HG02884 (cell line): ENCODE results near the gene HCFC2.
A peak's percentile ranks its signal among the peaks of the same experiment; 100 is the strongest.

ENCODE experiments used
- ATAC-seq: cut with Tn5 transposase; IDR thresholded peaks from one replicate; pipeline ENCODE4 v1.9.1; 2021; ENCODE audit warnings: mild to moderate bottlenecking, moderate library complexity; ENCODE audit not compliant: unreplicated experiment

Gene HCFC2

DNA sequence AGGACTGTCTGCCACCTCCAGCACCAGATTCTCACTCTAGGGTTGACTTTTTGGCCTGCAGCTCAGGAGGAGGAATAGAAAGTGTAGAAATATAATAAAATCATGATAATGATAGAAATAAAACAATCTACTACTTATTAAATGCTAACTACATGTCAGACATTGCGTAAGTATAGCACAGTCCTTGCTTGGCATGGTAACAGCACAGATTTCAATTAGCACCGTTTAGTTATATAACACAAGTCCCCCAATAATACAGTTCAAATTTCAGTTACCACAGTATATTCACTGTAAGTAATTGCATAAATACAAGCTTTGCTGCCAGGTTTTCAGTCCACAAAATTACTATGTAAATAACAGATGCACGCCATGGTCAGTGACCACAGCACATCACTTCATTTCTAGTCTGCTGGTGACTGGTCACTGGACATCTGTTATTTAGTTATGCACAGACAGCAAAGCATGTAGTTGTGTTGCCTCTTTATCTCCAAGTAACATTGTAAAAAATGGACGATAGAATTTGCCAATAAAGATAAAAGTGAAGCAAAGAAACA is 7.8 kb upstream of the HCFC2 start:
- no peak for ATAC-seq

DNA sequence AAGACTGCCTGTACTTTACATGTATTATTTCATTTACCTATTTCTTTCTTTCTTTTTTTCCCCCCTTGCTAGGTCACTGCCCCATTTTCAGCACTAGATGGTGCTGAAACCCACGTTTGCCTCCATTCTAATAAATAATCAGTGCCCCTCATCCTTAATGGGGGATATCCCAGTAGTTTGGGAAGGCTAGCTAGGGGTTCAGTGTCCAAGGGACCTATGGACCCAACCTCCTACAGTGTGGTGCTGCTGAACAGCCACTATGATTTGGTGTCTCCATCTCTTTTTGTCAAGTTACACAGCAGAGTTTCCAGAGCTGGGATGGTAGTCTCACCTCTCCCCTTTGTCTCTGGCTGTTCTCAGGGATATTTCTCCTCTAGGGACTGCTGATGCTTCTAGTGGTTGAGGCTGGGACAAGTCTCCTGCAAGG is 6.5 kb upstream of the HCFC2 start:
- no peak for ATAC-seq

DNA sequence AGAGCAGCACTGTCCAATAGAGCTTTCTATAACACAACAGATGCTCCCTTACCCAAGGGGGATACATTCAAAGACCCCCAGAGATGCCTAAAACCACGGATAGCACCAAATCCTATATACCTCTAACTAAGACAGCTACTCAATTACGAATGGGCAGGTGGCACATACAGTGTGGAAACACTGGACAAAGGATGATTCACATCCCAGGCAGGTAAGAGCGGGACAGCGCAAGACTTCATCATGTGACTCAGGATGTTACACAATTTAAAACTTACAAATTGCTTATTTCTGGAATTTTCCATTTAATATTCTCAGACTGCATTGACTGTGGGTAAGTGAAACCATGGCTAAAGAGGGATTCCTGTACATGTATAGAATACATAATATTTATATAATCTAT is 5.5 kb upstream of the HCFC2 start:
- no peak for ATAC-seq

DNA sequence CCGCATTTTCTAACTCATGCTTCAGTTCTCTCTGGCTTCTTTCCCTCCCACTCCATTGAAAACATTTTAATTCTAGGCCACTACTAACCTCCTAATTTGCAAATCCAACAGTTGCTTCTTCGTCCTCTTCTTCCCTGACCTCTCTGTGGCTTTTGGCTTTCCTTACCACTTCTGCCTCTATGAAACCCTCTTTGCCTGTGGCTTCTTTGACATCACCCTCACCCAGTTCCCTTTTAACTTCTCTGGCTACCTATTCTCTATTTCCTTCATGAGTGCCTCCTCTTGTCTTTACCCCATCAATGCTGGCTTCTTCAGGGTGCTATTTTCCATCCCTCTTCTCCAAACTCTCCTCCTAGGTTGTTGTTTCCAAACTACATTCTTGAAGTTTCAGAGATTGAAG is 4.4 kb upstream of the HCFC2 start:
- no peak for ATAC-seq

DNA sequence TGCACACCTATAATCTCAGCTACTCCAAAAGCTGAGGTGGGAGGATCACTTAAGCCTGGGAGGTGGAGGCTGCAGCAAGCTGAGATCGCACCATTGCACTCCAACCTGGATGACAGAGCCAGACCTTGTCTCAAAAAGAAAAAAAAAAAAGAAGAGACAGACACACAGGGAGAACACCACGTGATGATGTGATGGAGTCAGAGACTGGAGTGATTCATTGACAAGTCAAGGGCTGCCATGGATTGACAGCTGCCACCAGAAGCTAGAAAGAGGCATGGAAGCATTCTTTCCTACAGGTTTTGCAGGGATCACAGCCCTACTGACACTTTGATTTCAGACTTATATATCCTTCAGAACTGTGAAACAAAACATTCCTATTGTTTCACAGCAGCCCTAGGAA is 3.5 kb upstream of the HCFC2 start:
- ATAC-seq: no peak

DNA sequence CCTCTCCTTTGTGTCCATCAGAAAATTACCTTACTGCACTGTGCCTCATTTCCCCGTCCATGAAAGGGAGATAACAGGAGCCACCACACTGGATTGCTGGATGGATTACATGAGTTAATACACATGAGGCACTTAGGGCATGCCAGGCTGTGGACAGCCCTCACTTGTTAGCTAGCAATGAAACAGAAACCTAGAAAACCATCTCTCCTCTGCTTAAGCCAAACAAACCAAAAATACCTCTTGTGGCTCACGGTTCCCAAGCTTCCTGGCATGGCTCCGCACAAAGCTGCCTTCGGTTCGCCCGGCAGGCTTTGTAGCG is 660 bp upstream of the HCFC2 start:
- ATAC-seq: peak; percentile 25

DNA sequence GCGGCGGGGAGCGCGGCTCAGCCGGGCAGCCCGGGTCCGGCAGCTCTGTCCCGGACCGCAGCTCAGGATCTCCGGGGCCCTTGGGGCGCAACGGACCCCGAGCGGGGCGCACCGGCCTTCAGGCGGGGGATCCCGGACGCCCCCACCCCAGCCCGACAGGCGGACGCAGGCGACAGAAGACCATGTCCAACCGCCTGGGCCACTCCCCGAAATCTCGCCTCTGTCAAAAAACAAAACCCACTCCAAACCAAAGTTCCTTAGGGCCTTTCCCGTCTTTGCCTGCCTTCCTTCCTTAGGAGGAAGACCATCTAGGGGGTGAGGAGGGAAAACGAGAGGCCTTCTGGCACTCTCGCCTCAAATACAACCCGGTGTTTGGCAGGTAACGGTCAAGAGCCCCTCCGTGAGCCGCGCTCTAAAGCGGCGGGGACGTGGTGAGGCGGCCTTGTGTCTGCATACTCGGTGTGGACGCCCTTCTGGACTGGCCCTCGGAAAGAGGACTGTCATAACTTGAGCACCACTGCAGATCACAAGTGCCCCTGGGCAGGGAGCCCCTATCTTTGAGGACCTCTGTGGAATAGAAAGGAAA is 604 bp downstream of the HCFC2 start:
- no peak for ATAC-seq

DNA sequence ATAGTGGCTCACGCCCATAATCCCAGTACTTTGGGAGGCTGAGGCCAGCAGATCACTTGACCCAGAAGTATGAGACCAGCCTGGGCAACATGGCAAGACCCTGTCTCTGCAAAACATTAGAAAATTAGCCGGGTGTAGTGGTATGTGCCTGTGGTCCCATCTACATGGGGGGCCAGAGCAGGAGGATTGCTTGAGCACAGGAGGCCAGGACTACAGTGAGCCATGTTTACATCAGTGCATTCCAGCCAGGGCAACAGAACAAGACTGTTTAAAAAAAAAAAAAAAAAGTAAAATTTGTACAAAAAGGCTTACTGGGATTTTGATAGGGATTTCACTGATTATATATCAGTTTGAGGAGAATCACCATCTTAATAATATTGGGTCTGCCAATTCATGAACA is 7.8 kb downstream of the HCFC2 start:
- ATAC-seq: no peak

DNA sequence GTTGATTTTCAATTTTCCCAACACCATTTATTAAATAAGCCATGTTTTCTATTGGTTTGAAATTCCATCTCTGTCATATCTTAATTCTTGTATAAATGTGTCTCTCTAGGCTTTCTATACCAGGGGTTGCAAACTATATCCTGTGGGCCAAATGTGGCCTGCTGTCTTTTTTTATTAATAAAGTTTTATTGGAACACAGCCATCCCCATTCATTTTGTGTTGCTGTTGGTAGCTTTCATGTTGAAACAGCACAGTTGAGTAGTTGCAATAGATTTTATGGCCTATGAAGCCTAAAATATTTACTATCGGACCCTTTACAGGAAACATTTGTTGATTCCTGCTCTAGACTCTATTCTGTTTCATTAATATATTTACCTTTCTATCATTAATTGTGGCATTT is 9.4 kb downstream of the HCFC2 start:
- ATAC-seq: no peak

DNA sequence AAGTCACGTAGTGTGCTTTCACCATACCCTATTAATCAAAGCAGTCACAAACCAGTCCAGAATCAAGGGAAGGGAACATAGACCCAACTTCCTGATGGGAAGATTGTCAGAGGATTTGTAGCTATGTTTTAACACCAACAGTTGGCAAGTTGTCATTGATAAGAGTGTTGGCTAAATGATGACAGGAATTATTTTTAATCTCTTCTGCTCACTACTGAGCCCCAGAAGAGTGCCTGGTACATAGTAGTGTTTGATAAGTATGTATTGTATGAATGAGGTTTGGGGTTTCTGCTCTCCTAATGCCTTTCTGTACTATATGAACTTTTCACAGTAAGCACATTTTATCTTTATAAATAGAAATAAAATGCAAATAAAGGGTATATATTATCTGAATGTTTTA is 14.7 kb downstream of the HCFC2 start:
- no peak for ATAC-seq

DNA sequence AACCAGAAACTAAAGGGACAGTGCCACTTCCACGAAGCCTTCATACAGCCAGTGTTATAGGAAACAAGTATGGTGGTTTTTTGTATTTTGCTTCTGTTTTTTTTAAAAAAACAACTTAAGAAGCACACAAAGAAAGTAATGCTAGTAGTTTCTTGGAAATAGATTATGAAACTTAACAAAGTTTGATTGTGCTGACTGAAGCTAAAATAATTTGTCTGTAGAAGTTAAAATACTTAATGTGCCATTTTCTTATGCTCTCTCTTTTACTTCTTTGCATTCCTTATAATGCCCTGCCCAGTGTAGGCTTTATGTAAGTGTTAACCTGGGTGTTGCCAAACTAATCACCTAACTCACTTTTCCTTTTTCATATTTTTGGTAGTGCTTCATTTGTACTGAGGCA is 16.4 kb downstream of the HCFC2 start:
- no peak for ATAC-seq

DNA sequence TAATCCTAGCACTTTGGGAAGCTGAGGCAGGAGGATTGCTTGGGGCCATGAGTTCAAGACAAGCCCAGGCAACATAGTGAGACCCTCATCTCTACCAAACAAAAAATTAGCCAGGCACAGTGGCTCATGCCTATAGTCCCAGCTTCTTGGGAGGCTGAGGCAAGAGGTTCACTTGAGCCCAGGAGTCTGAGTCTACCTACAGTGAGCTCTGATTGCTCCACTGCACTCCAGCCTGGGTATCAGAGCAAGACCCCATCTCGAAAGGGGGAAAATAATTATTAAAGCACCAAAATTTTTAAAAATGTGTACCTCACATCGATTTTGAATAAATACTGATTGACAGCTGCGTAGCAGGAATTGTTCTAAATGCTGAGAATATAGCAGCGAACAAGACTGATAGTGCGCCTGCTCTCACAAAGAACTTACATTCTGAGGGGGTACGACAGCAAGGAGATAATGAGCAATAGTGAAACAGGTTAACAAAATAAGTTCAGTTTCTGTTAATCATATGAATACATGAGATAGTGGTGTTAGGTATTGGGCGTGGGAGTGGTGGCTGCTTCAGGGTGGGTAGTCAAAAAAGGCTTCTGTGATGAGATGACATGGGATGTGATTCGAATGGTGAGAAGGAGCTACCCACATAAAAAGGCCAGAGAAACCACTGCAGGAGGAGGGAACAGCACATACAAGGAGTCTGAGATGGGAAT is 19.6 kb downstream of the HCFC2 start:
- ATAC-seq: peak; percentile 93

DNA sequence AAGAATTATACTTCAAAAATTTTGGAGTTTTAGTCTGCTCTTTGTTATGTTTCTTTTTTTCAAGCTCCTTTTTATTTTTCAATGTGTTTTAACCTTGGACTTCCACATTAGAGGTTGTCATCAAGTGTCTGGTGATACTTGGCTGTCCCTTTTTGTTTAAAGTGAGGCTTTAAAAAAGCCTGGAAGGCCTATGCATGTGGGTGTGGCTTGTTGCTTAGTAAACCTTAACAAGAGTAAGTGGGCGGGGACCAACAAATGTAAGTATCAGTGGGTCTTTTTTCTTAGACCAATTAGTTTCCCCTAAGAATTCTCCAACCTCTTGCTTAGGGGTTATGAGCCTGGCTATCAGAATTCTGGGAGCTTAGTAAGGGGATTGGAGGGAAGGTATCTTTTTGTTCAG is 26.4 kb downstream of the HCFC2 start:
- no peak for ATAC-seq

DNA sequence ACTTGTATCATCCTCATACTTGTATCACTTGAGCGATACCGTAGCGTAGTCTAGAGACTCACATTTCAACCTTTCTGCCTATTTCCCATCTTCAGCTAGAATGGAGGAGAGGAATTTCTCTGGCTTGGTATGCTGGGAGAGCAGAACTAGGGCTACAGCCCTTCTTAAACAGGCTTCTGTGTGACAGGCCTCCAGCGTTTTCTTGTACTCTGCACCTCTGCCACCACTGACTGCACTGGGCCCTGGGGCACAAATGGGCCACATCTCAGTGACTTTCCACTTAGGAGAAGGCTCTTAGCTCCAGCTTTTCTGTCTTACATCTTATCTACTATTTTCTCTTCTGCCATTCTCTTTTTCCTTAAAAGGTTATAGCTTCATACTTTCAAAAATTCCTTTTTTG is 26.8 kb downstream of the HCFC2 start:
- no peak for ATAC-seq

DNA sequence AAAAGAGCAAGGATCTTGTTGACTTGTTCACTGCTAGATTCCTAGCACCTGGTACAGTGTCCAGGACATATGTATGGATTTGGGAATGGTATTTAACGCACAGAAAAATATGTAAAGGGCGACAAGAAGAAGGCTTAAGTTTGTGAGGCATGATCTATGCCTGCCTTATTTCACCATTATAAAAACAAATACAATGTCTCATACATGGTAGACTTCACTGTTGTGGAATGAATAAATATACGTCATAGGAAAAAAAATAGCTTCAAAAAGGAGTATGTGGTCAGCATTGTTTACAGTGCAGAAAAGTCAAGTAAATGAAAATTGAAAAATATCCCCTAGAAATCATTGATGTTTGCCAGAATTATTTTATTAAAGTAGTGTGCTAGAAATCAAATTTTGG is 30.0 kb downstream of the HCFC2 start:
- ATAC-seq: no peak

DNA sequence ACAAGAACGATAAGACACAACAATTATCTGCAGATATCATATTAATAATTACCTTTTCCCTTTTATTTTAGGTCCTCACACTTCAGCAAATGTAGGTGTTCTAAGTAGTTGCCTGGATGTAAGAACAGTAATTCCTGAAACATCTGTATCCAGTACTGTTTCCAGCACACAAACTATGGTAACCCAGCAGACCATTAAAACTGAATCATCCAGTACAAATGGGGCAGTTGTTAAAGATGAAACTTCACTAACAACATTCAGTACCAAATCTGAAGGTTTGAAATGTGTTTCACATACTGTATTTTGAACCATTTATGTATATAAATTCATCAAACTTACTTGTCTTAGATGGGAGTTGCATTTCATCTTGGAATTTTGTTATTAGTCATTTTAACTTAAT is 31.0 kb downstream of the HCFC2 start:
- no peak for ATAC-seq

DNA sequence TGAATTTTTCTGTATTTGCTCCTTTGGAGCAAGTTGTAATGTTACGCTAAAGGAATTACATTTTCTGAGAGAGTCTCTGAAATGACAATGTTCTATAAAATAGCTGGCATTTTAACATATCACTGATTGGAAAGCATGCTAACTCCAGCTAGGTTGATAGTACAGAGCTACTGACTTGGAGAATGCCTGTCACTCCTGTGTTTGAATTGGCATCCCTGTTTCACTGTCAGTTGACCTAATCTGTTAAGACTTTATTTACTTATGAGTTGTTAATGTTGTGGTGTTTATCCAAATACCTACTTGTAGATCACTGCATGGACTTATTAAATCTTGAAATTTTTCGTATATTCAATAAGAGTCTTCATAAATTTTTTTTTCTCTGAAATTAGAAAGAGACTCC is 33.6 kb downstream of the HCFC2 start:
- ATAC-seq: no peak

DNA sequence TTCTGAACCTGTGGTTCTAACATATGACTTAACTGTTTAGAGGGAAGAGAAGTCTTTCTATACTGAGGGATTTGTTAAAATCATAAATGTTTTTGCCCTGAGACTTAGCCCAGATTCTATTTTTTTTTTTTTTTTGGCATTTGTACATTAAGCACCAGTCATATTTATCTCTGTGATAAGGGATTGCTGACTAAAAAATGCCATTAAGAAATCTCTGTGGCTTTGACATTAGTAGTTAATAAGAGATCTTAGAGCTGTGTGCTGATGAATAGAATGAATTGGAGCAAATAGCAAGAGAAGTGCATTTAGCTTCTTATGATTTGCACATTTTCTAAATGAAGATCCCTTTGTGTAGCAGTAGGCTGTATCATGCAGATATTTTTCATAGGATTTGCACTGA is 41.1 kb downstream of the HCFC2 start:
- ATAC-seq: no peak

DNA sequence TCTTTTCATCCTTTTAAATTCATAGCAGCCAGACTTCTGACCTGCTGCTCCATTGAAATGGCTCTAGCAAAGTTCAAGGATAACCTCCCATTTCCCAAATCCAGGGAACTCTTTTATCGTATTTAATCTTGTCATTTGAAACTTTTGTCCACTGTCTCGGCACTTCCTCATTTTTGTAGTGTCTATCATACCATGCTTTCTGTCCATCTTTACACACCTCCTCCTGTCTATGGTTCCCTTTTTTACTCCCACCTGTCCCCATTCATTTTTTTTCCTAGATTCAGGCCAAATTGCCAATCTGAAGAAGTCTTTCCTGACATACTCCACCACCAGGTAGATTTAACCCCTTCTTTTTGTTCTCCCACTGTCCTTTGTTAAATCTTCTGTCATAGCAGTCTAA is 42.6 kb downstream of the HCFC2 start:
- no peak for ATAC-seq

DNA sequence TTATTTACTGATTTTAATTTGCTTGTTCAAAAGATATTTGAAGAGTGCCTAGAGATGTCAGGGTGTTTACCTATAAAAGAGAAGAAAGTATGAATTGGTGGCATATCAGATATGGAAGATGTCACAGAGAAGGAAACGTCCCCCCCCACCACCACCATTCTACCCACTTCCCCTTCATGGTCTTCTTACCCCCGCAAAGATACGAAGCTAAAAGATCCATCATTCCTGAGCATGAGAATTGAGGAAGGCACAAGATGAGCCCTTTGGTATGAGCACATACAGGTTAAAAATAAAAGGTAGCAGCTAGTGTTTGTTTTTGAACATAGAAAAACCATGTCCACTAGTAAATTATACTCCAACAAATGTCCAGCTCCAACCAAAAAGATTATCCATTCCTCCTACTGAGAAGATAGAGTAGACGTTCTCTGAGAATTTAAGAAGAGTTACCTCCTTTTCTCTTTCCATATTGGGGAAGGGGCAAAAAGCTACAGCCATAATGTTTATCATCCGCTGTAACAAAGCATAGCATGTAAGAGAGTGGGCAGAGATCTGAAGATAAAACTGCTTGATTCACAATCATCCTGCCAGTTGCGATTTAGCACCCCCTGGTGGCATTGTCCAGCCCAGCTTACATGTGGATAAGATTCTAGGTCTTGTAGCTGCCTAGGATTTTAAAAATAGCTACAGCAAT is 44.6 kb downstream of the HCFC2 start:
- no peak for ATAC-seq

DNA sequence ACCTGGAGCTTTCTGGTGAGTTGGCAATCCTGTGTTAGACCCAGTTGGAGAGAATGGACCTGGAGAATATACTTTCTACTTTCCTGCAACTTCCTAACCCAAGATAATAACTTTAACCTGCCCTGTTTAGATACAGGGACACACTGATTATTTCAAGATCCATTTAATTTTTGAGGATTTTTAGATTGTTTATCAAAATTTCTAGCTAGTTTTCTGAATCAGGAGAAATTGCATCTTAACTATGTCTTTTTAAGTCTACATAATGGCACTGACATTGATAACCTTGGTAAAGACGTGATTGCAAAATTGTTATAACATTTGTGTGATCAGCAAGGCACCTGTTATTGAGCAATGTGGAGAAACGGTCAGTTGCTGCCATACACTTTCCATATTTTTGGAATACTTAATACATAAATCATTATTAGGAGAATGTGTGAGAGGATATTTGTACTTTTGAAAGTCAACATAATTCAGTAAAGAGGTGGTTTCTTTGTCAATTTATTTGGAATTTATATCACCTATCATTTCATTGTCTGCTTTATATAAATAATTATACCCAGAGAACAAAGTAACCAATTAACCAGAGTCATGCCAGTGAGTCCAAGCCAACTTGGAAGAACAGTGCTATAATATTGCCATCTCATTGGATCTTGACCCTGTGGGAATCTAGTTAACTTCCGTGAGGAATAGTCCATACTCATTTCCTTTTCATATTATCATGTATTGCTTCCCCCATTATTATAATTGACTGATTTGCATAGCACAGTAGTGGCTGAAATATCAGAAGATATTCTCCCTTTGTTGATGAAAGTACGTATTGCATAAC is 45.3 kb downstream of the HCFC2 start:
- no peak for ATAC-seq
